HG02884 (cell line): ENCODE data around the gene TRAIP.
"Not testable (repeated sequence)": the region's sequence is repeated elsewhere in the genome, so short reads cannot be mapped to it uniquely, and the experiment has no call there.

Experiments used
- ATAC-seq: cut with Tn5 transposase; IDR thresholded peaks from one replicate; pipeline ENCODE4 v1.9.1; 2021; ENCODE audit warnings: mild to moderate bottlenecking, moderate library complexity; ENCODE audit not compliant: unreplicated experiment

The TRAIP gene

DNA sequence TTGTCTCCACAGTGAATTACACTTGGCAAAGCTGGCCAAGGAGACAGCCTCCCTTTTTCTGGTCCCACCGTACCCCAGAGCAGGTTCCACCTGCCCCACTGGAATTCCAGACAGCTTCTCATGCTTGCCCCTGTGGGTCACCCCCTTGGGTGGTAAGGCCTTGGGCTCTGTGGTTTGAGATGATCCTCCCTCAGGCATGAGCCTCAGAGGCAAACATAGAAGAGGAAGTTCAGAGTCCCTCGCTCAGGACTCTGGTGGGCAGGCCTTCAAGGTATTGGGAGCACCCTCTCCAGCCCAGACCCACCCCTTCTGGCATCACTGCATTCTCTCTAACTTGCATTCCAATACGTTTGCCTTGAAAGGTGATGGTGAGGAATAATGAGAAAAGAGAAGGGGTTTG lies 25.0 kb downstream of the TRAIP start:
- ATAC-seq, result no peak

DNA sequence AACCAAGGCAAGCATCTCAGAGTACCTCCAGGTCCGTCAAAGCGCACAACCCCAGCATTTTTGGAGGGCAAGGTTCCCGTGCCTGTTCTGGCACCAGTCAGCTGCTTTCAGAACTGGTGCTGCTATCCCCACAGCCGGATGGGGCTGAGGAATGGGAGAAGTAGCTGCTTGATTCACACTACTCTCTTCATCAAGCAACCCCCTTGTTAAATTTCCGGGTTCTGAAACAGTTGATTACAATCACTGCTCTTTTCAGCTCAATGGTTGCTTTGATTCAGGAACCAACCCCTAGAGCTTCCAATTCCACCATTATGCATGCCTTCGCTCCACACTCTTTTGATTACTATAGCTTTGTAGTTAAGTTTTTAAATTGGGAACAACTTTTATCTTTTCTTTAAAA lies 30.3 kb downstream of the TRAIP start:
- ATAC-seq, result no peak

DNA sequence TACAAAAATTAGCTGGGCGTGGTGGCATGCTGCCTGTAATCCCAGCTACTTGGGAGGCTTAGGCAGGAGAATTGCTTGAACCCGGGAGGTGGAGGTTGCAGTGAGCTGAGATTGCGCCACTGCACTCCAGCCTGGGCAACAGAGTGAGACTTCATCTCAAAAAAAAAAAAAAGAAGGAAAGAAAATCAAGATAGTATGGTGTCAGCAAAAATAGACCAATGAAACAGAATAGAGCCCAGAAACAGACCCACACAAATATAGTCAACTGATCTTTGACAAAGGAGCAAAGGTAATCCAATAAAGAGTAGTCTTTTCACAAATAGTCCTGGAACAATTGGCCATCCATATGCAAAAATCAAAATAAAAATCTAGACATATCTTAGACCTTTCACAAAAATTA lies 33.2 kb downstream of the TRAIP start:
- ATAC-seq, result not testable (repeated sequence)

DNA sequence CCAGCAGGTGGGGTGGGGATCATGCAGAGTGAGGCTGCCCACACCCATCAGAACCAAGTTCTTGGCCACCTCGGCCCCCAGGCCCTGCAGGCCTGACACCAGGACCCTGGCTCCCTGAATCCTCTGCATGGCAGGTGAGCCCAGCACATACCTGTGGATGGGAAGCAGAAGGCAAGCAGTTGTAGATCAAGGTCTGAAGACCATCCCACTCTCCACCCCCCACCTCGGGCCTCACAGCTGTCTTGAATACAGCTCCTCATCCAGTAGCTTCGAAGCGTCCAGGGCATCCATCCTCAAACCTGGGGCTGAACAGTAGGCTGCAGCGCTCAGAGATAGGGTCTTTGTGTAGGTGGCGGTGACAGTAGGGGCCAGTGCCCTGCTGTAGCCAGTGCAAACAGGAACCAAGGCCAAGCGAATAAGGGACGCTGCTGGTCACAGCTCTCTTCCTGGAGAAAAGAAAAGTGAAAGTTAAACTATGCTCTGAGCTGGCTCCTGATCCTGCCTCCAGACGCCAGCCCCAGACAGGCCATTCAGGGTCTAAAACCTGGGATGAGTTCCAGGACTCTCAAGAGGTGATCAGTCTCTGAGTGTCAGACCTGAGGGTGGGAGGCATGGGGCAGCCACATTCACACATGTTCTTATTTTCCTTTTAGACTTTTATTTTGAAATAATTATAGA lies 42.7 kb downstream of the TRAIP start, which contains the start of gene UBA7:
UBA7 (minus strand) TSS at position 457 of the 678 bp plus-strand sequence; CDS start at position 291, 166 bp downstream.
- peak; percentile 57 for ATAC-seq

DNA sequence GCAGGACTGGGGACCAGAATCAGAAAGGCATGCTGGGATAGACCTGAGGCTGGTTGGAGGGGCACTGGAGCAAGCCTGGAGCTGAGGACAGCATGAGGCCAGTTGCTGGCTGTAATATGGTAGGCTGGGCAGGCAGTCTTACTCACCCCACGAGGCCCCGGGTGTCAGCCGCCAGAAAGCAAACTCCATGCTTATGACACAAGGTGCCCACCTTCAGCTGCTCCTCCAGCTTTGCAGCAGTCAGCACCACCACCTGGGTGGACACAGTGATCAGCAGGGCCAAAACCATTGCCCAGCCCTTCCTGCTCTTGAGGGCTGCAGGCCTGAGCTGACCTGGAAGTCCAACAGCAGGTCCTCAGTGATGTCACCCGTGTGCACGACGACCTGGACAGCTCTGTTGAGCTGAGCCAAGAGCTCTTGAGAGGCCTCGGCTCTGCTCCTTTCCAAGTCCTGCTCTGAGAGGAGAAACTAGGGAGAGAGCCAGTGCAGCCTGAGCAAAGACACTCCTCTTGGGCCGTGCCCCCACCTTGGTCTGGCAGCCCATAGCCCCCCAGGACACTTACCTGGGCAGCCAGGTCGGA lies 43.4 kb downstream of the TRAIP start:
- no peak for ATAC-seq

DNA sequence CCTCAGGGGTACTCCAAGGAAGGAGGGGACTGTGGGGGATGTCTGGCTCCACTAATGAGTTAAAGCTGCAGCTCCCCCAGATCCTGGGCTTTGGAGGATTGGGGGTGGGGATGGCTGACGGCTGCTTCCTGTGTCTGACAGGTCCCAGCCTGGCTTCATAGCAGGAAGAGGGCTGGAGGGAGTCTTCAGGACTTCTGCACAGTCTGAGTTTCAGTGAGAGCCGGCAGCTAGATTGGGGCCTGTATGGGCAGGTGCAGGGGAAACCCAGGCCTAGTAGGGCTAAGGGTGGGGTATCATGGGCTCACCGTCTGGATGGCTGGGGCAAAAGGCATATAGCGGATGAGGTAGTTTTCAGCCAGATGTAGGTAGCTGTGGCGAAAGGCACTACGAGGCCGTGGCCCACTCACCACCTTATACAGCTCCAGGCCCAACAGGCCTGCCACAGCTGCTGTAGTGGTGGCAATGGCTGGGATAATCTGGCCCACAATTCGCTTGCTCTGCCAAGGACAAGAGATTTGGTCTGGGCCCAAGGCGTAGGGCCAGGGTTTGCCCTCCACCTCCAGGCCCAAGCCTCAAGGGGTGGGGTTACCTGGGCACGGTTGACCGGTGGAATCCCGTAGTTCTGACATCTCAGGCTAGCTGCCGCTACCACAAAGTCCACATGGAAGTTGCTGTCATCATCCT lies 48.8 kb downstream of the TRAIP start:
- ATAC-seq, result no peak

DNA sequence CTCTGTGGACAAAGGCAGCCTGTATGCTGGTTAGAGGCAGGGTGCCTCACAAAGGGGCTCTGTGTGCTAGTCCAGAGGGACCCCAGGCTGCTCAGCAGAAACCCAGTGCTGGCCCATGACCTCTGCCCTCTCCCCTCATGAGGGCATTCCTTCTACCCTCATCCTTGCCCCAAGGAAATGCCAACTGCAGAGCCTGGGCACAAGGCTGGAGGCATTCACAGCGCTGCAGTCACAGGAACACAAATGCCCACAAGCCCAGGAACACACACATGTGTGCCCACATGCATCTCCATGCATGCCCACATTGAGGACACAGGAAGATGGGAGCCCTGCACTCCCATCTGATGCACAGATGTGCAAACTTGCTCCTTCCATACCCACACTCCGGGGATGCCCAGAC lies 49.5 kb downstream of the TRAIP start:
- no peak for ATAC-seq

DNA sequence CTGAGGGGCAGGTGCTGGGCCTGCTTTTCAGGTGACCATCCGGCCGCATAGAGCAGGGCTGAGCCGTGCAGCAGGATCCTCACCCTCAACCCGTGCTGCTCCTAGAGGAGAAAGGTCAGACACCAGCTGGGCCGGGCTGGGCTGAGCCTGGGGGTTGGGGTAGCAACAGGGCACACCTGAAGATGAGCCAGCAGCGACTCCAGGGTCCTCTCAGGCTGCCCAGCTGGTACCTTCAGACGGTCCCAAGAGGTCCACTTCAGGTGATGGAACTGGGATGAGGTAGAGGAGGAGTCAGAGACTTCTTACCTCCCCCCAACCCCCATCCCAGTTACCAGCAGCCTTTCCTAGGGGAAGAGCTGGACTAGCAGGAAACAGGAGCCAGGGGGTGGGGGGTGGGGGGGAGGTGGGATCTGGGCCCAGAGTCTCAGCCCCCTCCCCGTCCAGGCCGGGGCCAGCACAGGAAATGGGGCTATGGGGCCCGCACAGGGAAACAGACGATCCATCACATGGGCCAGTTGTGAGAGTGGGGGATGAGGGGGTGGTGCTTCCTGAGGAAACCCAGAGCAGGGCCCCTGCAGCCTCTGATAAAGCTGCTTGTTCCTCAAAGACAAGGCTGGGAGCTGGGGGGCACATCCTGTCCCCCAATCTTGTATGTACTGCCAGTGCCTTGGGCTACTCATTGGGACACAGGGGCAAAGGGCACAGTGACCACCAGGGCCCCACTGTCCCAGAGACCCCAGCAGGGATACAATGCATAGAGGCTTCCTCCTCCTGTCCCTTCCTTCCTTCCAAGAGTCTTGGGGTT lies 50.3 kb downstream of the TRAIP start:
- no peak for ATAC-seq

DNA sequence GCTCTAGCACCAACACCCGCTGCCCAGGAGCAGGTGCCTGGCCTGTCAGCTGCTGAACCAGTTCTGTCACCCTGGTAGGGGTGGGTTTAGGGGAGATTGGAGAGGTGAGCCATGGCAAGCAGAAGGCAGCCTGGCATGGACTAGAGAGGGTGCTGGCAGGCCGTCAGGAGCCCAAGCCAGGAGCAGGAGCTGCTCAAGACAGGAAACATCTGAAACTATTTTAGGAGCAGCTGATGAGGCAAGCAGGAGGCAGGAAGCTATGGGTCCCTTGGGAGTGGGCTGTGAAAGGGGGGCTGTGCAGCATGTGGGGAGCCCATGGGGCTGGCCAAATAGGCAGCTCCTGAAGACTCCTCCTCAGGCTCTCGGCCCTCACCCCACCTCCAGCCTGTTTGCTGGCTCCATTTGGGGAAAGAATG lies 51.0 kb downstream of the TRAIP start:
- ATAC-seq, result no peak

DNA sequence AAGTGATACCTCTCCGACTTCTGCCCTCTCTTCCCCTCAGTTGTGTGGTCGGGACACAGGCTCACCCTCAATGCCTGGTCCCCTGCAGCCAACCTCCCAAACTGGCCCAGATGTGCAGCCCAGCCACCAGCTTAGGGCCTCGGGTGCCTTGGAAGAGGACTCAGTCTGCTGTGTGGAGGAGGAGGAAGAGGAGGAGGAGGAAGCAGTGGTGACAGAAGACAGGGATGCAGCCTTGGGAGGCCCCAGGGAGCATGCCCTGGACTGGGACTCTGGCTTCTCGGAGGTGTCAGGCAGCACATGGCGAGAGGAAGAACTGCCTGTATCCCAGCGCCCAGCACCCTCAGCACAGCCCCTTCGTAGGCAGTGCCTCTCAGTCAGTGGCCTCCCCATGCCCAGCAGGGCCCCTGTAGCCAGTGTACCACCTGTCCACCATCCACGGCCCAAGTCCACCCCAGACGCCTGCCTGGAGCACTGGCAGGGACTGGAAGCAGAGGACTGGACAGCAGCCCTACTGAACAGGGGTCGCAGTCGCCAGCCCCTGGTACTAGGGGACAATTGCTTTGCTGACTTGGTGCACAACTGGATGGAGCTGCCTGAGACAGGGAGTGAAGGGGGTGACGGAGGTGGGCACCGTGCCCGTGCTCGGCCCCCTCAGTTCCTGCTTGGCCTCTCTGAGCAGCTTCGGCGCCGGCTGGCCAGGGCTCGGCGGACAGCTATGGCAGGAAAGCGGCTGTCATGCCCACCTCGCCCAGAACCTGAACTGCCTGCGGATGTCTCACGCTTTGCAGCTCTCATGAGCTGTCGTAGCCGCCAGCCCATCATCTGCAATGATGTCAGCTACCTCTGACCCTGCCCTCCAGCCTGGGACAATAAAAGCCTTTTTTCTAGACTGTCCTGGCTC lies 52.0 kb downstream of the TRAIP start:
- ATAC-seq, result no peak

DNA sequence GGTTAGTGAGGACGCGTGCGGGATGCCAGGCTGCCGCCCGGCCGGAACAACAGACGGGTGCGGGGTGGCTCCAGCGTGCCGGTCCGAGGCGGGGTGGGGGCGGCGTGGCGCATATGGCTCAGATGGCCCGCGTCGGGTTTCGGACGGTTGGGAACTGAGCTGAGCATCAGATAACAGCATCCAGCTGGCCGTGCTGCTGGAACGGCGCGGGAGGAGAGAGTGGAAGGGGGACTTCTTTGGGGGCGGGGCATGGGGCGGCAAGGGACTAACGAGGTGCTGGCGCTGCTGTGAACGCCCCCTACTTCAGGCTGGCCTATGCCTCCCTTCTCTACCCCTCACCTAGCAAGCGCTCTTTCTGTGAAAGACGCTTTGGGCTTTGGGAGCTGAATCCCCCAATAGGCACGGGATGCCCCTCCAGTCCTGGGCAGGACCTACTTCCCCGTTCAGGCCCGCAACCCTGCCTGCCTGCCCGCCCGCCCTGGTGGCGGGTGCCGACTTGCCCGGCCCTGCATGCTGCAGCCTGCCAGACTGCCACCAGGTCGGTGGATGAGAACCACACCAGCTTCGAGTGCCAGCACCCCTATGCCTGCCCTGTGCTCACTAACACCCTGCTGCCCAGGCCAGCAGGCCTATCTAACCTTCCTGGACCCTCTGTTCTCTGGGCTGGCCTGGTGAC lies 52.8 kb downstream of the TRAIP start:
- ATAC-seq, result peak; percentile 2

DNA sequence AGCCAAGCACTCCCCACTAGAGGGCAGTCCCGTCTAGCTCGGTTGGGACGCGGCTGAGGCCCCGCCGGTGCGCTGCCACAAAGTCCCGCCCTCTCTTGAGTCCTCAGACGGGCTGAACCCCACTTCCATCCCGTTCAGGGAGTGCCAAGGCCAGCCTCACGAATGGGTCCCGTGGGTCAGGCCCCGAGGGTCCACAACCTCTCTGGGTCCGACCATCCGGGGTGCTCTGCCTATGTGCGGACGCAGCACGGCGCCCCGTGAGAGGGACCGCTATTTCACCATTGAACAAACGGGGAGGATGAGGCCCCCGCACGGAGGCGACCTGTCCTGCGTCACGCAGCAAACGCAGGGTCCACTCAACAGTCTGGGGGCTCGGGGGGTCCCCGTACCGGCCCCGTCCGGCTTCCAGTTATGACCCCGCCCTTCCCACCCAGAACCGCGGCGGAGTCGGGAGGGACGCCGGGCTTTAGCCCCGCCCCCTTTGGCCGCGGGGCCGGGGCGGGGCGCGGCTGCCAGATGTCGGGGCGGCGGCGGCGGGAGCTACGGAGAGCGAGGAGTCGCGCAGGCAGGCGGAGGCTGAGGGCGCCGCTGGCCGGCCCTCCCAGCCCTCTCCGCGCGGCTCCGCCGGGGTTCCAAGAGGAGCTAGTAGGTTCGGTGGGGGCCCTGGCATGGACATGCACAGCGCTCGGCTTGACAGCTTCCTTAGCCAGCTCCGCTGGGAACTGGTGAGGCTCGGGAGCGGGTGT lies 53.5 kb downstream of the TRAIP start, which contains the start of gene INKA1:
INKA1 (plus strand) TSS at position 543 of the 746 bp plus-strand sequence; CDS start at position 675, 132 bp downstream.
- peak; percentile 53 for ATAC-seq

DNA sequence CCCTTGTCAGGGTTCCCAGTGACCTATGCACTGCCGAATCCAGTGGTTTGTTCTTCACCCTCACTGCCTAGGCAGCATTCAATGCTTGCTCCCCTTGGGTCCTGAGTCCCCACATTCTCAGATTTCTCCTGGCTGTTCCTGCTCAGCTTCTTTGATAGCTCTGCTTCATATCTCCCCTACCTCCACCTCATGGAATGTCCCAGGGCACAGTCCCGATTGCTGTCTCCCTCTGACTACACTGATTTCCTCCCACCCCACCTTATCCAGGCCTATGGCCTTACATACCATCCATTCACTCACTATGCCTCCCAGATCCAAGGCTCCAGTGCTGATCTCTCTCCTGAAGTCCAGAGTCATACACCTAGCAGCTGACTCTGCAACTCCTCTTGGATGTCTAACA lies 55.2 kb downstream of the TRAIP start:
- ATAC-seq, result no peak

DNA sequence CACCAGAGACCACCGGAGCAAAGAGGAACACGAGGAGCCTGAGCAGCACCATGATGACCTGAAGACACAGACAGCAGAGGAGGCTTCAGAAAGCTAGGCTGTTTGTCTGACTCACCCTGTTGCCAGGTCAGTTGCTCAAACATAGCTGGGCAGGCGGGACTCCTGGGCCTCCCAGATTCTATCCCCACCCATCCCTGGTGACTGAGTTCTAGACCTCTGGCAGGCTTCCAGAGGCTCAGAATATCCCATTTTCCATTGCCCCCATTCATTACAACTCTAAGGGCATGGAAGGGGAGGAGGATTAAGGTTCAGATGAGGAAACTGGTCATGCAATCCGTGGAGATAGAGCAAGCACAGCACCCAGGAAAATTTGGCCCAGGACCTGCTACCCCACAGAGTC lies 56.6 kb downstream of the TRAIP start, which contains the start of gene CDHR4:
CDHR4 (minus strand) TSS at position 113 of the 400 bp plus-strand sequence; CDS start at position 52, 61 bp downstream.
- no peak for ATAC-seq

DNA sequence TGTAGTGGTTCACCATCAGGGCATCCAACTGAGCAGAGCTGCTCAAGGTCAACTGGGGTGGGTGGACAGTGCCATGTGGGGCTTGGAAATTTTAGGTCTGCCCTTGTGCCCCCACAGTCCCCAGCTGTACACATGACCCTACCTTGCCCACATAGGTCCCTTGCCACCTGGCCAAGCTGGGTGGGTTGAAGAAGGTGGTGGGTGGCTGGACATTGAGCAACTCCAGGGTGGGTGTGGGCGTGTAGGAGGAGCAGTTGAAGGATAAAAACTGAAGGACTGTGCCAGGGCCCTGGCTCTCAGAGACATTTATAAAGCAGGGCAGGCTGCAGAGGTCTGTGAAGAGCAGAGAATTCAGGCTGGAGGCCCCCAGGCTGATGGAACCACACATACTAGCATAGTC lies 57.3 kb downstream of the TRAIP start:
- no peak for ATAC-seq

DNA sequence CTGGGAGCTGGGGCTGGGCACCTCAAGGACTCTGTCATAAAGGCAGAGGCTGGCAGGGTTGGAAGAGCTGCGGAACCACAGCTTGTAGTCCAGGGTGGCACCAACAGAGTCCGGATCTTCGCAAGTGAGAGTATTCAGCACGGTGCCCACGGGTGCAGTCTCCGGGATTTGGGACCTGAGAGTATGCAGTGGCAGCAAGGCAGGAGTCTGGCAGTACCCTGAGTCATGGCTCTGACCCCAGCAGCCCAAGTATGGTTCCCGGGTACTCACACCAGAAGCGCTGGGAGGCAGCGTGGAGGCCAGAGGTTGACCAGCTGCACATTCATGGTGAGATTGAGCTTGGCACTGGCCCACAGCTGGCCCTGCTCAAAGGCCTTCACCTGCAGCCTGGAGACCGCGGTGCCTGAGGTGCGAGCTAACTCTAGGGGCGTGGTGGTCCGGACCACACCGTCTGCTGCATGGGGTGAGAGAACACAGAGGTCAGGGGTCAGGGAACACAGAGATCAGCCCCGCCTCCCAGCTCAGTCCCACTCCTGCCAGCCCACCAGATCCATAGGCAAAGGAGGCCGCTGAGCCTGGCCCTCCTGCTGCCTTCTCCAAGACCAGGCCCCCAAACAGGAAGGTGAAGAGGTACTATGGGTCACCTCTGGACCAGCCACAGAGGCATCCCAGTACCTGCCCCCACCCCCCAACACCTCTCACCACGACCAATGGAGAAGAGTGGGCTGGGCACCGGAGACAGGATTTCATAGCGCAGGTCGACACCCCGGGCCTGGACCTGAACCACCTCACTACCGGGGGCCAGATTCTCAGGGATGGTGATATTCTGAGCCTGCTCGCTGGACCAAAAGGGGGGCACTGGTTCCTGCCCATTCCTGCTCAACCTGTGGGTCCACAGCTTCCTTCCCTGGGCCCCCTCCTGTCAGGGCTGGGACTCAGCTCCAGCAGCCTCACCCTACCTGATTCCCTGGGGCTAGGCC lies 61.1 kb downstream of the TRAIP start:
- no peak for ATAC-seq

DNA sequence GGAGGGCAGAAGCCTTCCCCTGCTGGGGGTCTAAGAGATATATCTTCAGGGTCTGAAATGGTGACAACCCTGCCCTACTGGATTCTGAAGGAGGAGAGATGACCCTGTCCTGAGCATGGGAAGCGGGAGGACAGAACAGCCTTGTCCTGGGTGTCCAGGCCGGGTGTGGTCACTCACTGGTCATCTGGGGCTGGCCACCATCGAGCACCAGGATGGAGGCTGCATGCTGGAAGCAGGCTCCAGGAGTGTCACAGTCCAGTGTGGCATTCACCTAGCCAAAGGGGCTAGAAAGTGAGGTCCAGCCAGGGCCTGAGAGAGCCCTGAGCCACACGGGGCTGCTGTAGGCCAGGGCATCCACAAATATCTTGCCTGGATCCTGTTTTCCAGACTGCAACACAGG lies 61.9 kb downstream of the TRAIP start:
- ATAC-seq, result no peak
